Stimulated activated CD8-positive, alpha-beta memory T cell treated with anti-CD3 and anti-CD28 coated beads, Interleukin-7, amount 100 ng/mL, for 4 hours (primary cell): ENCODE data around the gene PRMT3.
"Not testable (repeated sequence)": the region's sequence is repeated elsewhere in the genome, so short reads cannot be mapped to it uniquely, and the experiment has no call there.

Source experiments
- DNase-seq, 2 donors: peaks; one replicate each; pipeline ENCODE4 v3.0.0-alpha.2; 2020; ENCODE audit warnings: low read depth in 2 of 2

The PRMT3 gene

GRCh38 chr11:20457934-20458680 lies 70.6 kb downstream of the PRMT3 start:
- no peak for DNase-seq

GRCh38 chr11:20458905-20459632 lies 71.6 kb downstream of the PRMT3 start:
- no peak for DNase-seq

- no peak for DNase-seq
These were observed 72.3 kb downstream of the PRMT3 start for GRCh38 chr11:20459865-20460264.

- no peak for DNase-seq
These were observed 77.0 kb downstream of the PRMT3 start for GRCh38 chr11:20464518-20464917.

GRCh38 chr11:20467487-20468185 lies 80.1 kb downstream of the PRMT3 start:
- no peak for DNase-seq

GRCh38 chr11:20470348-20470747 lies 82.8 kb downstream of the PRMT3 start:
- DNase-seq = no peak

GRCh38 chr11:20471929-20472328 lies 84.4 kb downstream of the PRMT3 start:
- DNase-seq = not testable (repeated sequence)

- no peak for DNase-seq
These were observed 86.8 kb downstream of the PRMT3 start for GRCh38 chr11:20474176-20474881.

- no peak for DNase-seq
These were observed 87.5 kb downstream of the PRMT3 start for GRCh38 chr11:20474882-20475517.

- no peak for DNase-seq
These were observed 90.0 kb downstream of the PRMT3 start for GRCh38 chr11:20477418-20478090.

- no peak for DNase-seq
These were observed 92.0 kb downstream of the PRMT3 start for GRCh38 chr11:20479513-20479912.

- no peak for DNase-seq
These were observed 96.4 kb downstream of the PRMT3 start for GRCh38 chr11:20483931-20484330.

- DNase-seq = not testable (repeated sequence)
These were observed 96.9 kb downstream of the PRMT3 start for GRCh38 chr11:20484416-20484815.

- DNase-seq = no peak
These were observed 100.8 kb downstream of the PRMT3 start for GRCh38 chr11:20488352-20488751.

- no peak for DNase-seq
These were observed 102.4 kb downstream of the PRMT3 start for GRCh38 chr11:20489948-20490347.

GRCh38 chr11:20493340-20493739 lies 105.8 kb downstream of the PRMT3 start:
- no peak for DNase-seq

- no peak for DNase-seq
These were observed 109.7 kb downstream of the PRMT3 start for GRCh38 chr11:20497124-20497792.

- DNase-seq = no peak
These were observed 113.7 kb downstream of the PRMT3 start for GRCh38 chr11:20501252-20501651.

GRCh38 chr11:20501971-20502370 lies 114.5 kb downstream of the PRMT3 start:
- DNase-seq = no peak

GRCh38 chr11:20511982-20512381 lies 124.5 kb downstream of the PRMT3 start:
- no peak for DNase-seq
